ENCODE measurements around the gene INKA2. TPM values are rescaled to one million over a fixed set of nuclear protein-coding genes. Genes with fewer than 3 reads are reported as not detected.

The INKA2 gene
- total RNA-seq, 1 donor = 0.27 TPM

DNA sequence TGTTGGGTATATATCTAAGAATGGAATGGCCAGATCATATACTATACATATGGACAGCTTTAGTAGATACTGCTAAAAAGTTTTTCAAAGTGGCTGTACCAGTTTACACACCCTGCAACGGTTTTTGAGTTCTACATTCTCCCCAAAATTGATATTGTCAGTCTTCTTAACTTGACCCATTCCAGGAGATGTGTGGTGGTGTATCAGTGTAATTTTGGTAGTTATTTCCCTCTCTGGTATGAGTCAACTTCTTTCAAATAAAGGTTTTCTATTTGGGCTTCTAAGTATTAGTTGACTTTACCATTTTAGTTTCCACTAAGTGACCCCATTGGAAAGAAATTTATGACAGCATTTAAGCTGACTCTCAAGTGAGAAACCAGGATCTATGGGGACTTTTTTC, 29.2 kb downstream of the INKA2 start:
- H3K4me3 ChIP-seq (ENCODE audit: low read depth, low read length) = no peak overlapping the region
- no peak for DNase-seq (ENCODE audit: low read depth)
- TF ChIP-seq, protein P1, sequence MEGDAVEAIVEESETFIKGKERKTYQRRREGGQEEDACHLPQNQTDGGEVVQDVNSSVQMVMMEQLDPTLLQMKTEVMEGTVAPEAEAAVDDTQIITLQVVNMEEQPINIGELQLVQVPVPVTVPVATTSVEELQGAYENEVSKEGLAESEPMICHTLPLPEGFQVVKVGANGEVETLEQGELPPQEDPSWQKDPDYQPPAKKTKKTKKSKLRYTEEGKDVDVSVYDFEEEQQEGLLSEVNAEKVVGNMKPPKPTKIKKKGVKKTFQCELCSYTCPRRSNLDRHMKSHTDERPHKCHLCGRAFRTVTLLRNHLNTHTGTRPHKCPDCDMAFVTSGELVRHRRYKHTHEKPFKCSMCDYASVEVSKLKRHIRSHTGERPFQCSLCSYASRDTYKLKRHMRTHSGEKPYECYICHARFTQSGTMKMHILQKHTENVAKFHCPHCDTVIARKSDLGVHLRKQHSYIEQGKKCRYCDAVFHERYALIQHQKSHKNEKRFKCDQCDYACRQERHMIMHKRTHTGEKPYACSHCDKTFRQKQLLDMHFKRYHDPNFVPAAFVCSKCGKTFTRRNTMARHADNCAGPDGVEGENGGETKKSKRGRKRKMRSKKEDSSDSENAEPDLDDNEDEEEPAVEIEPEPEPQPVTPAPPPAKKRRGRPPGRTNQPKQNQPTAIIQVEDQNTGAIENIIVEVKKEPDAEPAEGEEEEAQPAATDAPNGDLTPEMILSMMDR (IDR thresholded peaks at IDR 0.05; ENCODE audit: insufficient read depth, low read length) = no peak

DNA sequence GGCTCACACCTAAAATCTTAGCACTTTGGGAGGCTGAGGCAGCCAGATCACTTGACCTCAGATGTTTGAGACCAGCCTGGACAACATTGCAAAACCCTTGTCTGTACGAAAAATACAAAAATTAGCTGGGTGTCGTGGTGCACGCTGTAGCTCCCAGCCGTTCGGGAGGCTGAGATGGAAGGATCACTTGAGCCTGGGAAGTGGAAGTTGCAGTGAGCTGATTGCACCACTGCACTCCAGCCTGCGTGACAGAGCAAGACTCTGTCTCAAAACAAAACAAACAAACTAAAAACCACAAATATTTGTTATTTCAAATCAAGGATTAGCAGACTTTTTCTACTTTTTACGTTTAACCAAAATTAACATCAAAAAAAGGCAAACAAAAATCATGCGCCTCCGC, 31.3 kb downstream of the INKA2 start:
- no peak for DNase-seq (ENCODE audit: low read depth)
- TF ChIP-seq, protein P1 (IDR thresholded peaks at IDR 0.05; ENCODE audit: insufficient read depth, low read length) = no peak
- H3K4me3 ChIP-seq (ENCODE audit: low read depth, low read length) = no peak overlapping the region

DNA sequence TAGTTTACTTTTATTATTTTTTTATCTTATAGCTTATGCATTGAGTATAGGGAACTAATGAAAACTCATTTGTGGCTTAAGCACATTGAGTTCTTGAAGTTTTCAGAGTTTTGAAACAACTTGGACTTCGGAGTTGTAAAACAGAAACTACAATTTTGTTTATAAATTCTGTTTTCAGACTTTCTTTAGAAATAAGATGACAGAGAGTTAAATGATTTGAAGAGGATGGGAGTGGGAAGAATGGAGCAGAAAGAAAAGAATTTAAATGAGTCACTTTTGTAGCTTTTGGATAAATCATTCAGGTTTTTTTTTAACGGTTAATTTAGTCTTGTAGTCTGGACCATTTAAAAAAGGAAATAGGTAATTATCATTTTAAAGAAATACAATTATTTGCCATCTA, 32.3 kb downstream of the INKA2 start:
- TF ChIP-seq, protein P1 (IDR thresholded peaks at IDR 0.05; ENCODE audit: insufficient read depth, low read length) = no peak
- DNase-seq (ENCODE audit: low read depth) = no peak

DNA sequence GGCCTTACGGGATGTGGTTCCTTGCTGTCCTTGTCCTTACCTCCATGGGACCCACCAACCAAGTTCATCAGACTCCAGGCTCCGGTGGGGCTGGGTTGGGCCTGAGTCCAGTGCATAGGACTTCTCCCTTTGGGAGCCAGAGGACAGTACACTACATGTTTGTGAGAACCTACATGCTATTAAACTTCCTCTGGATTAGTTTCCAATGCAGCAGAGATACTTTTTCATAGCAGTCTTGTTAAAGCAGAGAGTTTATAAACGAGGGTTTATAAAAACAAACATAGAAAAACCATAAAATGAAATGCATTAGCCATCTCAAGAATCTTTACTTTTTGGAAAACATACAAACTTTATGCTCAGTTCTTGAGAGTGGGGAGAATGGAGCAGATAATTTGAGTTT, 33.4 kb downstream of the INKA2 start:
- TF ChIP-seq, protein P1 (IDR thresholded peaks at IDR 0.05; ENCODE audit: insufficient read depth, low read length) = no peak
- no peak overlapping the region for H3K4me3 ChIP-seq (ENCODE audit: low read depth, low read length)
- DNase-seq (ENCODE audit: low read depth) = no peak

More for the DNA sequence above, 32.3 kb downstream of the INKA2 start:
- H3K4me3 ChIP-seq (ENCODE audit: low read depth, low read length) = no peak overlapping the region

DNA sequence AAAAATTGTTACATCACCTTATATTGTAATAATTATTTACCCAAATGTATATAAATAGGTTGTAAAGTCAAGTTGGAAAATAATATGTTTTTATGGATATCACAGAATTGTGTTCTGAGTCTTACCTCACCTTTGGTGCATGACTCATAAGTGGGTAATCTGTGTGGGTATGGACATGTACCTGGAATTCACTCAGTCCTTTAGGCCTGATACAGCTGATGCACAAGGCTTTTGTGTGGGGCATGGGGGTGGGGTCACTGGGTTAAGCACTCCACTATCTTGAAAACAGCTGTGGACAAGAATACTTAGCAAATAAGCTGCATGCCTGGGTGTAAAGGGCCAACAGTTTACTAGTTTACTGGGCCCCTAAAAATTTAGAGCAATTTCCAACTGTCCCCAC, 34.4 kb downstream of the INKA2 start:
- H3K4me3 ChIP-seq (ENCODE audit: low read depth, low read length) = no peak overlapping the region
- no peak for DNase-seq (ENCODE audit: low read depth)
- TF ChIP-seq, protein P1 (IDR thresholded peaks at IDR 0.05; ENCODE audit: insufficient read depth, low read length) = no peak

DNA sequence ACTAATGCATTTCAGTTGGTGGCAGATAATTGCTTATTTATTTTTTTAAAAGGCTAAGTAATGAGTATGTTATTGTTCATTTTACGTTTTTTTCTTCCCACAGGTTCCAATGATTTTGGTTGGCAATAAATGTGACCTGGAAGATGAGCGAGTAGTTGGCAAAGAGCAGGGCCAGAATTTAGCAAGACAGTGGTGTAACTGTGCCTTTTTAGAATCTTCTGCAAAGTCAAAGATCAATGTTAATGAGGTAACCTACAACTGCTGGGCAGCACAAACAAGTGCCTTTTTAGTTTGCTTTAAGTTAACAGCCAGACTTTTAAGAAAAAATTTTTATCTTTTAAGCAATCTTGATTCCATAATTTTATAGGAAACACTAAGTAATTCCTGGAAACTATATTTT, 35.0 kb downstream of the INKA2 start:
- no peak for DNase-seq (ENCODE audit: low read depth)
- no peak overlapping the region for H3K4me3 ChIP-seq (ENCODE audit: low read depth, low read length)
- TF ChIP-seq, protein P1 (IDR thresholded peaks at IDR 0.05; ENCODE audit: insufficient read depth, low read length) = no peak

DNA sequence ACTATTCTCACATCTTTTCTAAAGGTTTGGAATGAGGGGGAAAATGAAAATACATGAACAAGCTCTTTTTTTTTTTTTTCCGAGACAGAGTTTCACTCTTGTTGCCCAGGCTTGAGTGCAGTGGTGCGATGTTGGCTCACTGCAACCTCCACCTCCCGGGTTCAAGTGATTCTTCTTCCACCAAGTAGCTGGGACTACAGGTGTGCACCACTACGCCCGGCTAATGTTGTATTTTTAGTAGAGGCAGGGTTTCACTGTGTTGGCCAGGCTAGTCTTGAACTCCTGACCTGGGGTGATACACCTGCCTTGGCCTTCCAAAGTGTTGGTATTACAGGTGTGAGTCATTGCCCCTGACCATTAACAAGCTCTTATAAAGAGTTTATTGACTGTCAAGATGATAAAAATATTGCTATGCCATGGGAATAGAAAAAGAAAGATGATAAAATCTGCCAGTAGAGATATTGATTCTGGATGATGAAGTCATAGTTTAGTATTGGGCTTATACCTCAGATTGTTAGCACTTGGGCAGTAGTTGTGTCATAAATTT, 36.6 kb downstream of the INKA2 start:
- TF ChIP-seq, protein P1 (IDR thresholded peaks at IDR 0.05; ENCODE audit: insufficient read depth, low read length) = no peak
- DNase-seq (ENCODE audit: low read depth) = no peak
- no peak overlapping the region for H3K4me3 ChIP-seq (ENCODE audit: low read depth, low read length)

Measured in fibroblast of the aortic adventitia (primary cell).